ENCODE measurements around the gene UBQLN4. TPM values are rescaled to one million over a fixed set of nuclear protein-coding genes. Genes with fewer than 3 reads are reported as not detected.

The UBQLN4 gene
- total RNA-seq, 1 donor from 2014 or later = 43.7 TPM

DNA sequence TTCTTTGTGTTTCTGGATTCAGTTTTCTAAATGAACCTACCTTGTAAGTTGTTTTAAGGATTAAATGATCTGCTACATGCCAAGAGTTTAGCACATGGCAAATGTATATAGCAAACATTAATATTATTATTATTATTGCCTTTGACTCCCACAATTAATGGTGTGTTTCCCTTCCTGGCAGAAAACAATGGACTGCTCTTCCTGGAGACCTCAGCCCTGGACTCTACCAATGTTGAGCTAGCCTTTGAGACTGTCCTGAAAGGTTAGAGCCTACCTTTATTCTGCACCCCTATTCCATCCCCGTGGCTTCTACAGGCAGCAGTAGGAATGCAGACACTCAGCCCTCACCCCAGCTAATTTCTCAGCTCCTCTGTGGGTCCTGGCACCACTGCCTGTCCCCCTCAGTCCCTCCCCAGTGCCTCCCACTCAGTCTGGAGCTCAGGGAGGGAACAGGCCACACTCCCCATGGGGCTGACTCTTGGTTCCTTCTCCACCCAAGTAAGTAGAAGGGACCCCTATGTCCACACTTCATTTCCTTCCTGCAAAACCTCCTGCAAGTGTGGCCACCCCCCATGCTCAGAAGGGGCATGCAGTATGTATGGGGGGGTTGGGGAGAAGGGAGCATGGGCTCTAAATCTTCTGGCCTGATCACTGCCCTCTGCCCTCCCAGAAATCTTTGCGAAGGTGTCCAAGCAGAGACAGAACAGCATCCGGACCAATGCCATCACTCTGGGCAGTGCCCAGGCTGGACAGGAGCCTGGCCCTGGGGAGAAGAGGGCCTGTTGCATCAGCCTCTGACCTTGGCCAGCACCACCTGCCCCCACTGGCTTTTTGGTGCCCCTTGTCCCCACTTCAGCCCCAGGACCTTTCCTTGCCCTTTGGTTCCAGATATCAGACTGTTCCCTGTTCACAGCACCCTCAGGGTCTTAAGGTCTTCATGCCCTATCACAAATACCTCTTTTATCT lies 16.2 kb upstream of the UBQLN4 start:
- Histone ChIP-seq H3K36me3 (no peaks in the 10 kb centered on the region), H3K9me3 (ENCODE audit: low read depth) (no peaks in the 10 kb centered on the region), H3K4me3 (no peak overlapping the region), H3K79me2 (ENCODE audit: low read depth) (peaks cover 37% of the 10 kb centered on the region), H3K27me3 (no peaks in the 10 kb centered on the region), H3K9ac (no peak overlapping the region), H3F3A (ENCODE audit: low read depth) (peaks cover 52% of the 10 kb centered on the region), H3K4me1 (peaks cover 57% of the 10 kb centered on the region), H3K27ac (peak overlapping the region; percentile 17), H4K20me1 (ENCODE audit: low read depth) (peaks cover 47% of the 10 kb centered on the region), H2AFZ (replicated peaks) (no peak overlapping the region), H3K4me2 (peak overlapping the region; percentile 38)
- H3K36me3 Mint-ChIP-seq = peaks cover 17% of the 10 kb centered on the region
- DNase-seq (ENCODE audit: low spot score) = no peak
- no peaks in the 10 kb centered on the region for H3K9me3 Mint-ChIP-seq
- no peak overlapping the region for H3K4me3 Mint-ChIP-seq
- peaks cover 7% of the 10 kb centered on the region for H3K27me3 Mint-ChIP-seq (ENCODE audit: insufficient read depth, low read depth)
- peak overlapping the region; percentile 81 for H3K27ac Mint-ChIP-seq
- H3K4me1 Mint-ChIP-seq = peaks cover 61% of the 10 kb centered on the region
- TF ChIP-seq, protein P1, sequence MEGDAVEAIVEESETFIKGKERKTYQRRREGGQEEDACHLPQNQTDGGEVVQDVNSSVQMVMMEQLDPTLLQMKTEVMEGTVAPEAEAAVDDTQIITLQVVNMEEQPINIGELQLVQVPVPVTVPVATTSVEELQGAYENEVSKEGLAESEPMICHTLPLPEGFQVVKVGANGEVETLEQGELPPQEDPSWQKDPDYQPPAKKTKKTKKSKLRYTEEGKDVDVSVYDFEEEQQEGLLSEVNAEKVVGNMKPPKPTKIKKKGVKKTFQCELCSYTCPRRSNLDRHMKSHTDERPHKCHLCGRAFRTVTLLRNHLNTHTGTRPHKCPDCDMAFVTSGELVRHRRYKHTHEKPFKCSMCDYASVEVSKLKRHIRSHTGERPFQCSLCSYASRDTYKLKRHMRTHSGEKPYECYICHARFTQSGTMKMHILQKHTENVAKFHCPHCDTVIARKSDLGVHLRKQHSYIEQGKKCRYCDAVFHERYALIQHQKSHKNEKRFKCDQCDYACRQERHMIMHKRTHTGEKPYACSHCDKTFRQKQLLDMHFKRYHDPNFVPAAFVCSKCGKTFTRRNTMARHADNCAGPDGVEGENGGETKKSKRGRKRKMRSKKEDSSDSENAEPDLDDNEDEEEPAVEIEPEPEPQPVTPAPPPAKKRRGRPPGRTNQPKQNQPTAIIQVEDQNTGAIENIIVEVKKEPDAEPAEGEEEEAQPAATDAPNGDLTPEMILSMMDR (IDR thresholded peaks at IDR 0.05) = no peak
- TF ChIP-seq EZH2phosphoT487 (IDR thresholded peaks at IDR 0.05) = no peak
- TF ChIP-seq EZH2 (IDR thresholded peaks at IDR 0.05) = no peak

DNA sequence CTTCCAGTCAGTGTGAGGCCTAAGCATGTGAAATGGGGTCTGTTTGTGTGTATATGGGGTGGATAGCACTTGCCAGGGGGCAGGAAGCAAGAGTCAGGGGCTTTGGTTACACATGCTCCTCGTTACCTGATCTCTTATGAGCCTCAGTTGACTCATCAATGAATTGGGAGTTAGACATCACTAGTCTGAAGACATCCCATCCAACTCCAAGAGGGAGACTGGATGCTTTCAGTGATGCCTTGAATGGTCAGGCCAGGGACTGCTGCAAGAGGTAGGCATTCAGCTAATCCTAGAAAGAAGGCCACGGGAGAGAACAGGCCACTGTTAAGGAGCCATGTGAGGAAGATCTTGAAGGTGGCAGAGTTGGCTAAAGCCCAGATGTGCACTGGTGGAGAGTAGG lies 13.7 kb upstream of the UBQLN4 start:
- Histone ChIP-seq H3K79me2 (ENCODE audit: low read depth) (peaks cover 11% of the 10 kb centered on the region), H4K20me1 (ENCODE audit: low read depth) (peaks cover 22% of the 10 kb centered on the region), H2AFZ (replicated peaks) (no peak overlapping the region), H3K27ac (peak overlapping the region; percentile 37), H3K4me1 (peaks cover 33% of the 10 kb centered on the region), H3K4me3 (no peak overlapping the region), H3K9me3 (ENCODE audit: low read depth) (no peaks in the 10 kb centered on the region), H3K4me2 (no peak overlapping the region), H3K9ac (no peak overlapping the region), H3K27me3 (no peaks in the 10 kb centered on the region), H3F3A (ENCODE audit: low read depth) (peaks cover 44% of the 10 kb centered on the region), H3K36me3 (no peaks in the 10 kb centered on the region)
- Mint-ChIP-seq H3K4me1 (peaks cover 44% of the 10 kb centered on the region), H3K9me3 (no peaks in the 10 kb centered on the region), H3K4me3 (peak overlapping the region; percentile 18), H3K36me3 (peaks cover 7% of the 10 kb centered on the region), H3K27ac (peak overlapping the region; percentile 53), H3K27me3 (ENCODE audit: insufficient read depth, low read depth) (peaks cover 4% of the 10 kb centered on the region)
- TF ChIP-seq EZH2phosphoT487 (IDR thresholded peaks at IDR 0.05) = no peak
- no peak for DNase-seq (ENCODE audit: low spot score)

DNA sequence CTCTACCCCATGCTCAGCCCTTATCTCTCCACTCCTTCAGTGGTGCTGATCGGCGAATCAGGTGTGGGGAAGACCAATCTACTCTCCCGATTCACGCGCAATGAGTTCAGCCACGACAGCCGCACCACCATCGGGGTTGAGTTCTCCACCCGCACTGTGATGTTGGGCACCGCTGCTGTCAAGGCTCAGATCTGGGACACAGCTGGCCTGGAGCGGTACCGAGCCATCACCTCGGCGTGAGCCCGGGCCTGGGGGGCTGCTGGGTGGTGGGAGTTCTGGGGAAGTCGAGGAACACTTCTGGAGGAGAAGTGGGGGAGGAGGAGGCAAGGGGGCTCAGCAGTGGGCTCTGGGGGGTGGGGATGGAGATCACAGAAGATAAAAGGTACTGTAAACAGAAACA lies 12.3 kb upstream of the UBQLN4 start:
- no peaks in the 10 kb centered on the region for H3K36me3 Mint-ChIP-seq
- Histone ChIP-seq H3K4me3 (no peak overlapping the region), H3K9me3 (ENCODE audit: low read depth) (no peaks in the 10 kb centered on the region), H3F3A (ENCODE audit: low read depth) (peaks cover 45% of the 10 kb centered on the region), H3K36me3 (no peaks in the 10 kb centered on the region), H3K9ac (no peak overlapping the region), H2AFZ (replicated peaks) (peak overlapping the region; percentile 26), H4K20me1 (ENCODE audit: low read depth) (peaks cover 8% of the 10 kb centered on the region), H3K4me1 (peaks cover 33% of the 10 kb centered on the region), H3K27me3 (no peaks in the 10 kb centered on the region), H3K4me2 (peak overlapping the region; percentile 3), H3K27ac (peak overlapping the region; percentile 78), H3K79me2 (ENCODE audit: low read depth) (peaks cover 3% of the 10 kb centered on the region)
- DNase-seq (ENCODE audit: low spot score) = no peak
- peaks cover 9% of the 10 kb centered on the region for H3K27me3 Mint-ChIP-seq (ENCODE audit: insufficient read depth, low read depth)
- no peak overlapping the region for H3K4me3 Mint-ChIP-seq
- H3K4me1 Mint-ChIP-seq = peaks cover 46% of the 10 kb centered on the region
- TF ChIP-seq, protein P1 (IDR thresholded peaks at IDR 0.05) = no peak
- no peak for TF ChIP-seq EZH2 (IDR thresholded peaks at IDR 0.05)
- TF ChIP-seq EZH2phosphoT487 (IDR thresholded peaks at IDR 0.05) = no peak
- H3K27ac Mint-ChIP-seq = no peak overlapping the region
- H3K9me3 Mint-ChIP-seq = no peaks in the 10 kb centered on the region

DNA sequence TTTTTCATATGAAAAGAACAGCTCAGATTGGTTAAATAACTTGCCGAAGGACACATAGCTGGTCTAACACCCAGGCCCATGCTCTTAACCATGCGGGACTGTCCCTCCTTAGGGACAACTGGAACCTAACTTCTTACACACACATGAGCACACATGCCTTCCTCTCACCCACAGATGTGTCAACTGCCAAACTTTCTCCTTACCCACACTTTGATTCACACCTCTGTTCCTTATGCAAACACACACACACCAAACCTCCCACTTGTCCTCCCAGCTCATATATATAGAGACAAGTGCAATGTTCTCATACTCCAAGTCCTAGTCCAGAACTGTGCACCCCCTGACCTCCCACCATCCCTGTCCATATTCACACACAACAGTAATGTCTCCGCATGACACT lies 11.6 kb upstream of the UBQLN4 start:
- peaks cover 2% of the 10 kb centered on the region for H4K20me1 ChIP-seq (ENCODE audit: low read depth)
- Mint-ChIP-seq H3K27ac (no peak overlapping the region), H3K4me1 (peaks cover 42% of the 10 kb centered on the region), H3K4me3 (no peak overlapping the region), H3K27me3 (ENCODE audit: insufficient read depth, low read depth) (peaks cover 8% of the 10 kb centered on the region), H3K36me3 (no peaks in the 10 kb centered on the region), H3K9me3 (no peaks in the 10 kb centered on the region)
- H3K9ac ChIP-seq = no peak overlapping the region
- H3K9me3 ChIP-seq (ENCODE audit: low read depth) = no peaks in the 10 kb centered on the region
- peak overlapping the region; percentile 3 for H3K4me2 ChIP-seq
- no peak for DNase-seq (ENCODE audit: low spot score)
- H3K27ac ChIP-seq = peak overlapping the region; percentile 78
- TF ChIP-seq EZH2 (IDR thresholded peaks at IDR 0.05) (no peak), EZH2phosphoT487 (IDR thresholded peaks at IDR 0.05) (no peak)
- TF ChIP-seq, protein P1 (IDR thresholded peaks at IDR 0.05) = no peak
- H3K36me3 ChIP-seq = no peaks in the 10 kb centered on the region
- peaks cover 3% of the 10 kb centered on the region for H3K79me2 ChIP-seq (ENCODE audit: low read depth)
- no peak overlapping the region for H2AFZ ChIP-seq (replicated peaks)
- H3K4me1 ChIP-seq = peaks cover 31% of the 10 kb centered on the region
- H3F3A ChIP-seq (ENCODE audit: low read depth) = peaks cover 51% of the 10 kb centered on the region
- H3K27me3 ChIP-seq = no peaks in the 10 kb centered on the region
- no peak overlapping the region for H3K4me3 ChIP-seq
